ENCODE results near the gene AUTS2.

The AUTS2 gene

DNA sequence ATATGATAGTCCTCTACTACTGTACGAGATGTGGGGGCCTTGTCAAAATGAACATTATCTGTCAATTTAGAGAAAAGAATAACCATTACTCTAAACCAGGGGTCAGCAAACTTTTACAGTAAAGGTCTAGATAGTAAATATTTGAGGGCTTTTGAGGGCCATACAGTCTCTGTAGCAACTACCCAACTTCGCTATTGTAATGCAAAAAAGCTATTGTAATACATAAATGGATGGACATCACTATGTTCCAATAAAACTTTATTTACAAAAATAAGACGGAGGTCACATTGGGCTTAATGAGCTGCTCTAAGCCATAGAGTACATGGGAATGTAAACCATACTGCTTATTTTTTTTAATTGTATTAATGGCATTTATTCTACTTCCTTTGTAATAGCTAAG lies 1055.9 kb downstream of the AUTS2 start:
- in situ Hi-C loops (cut with MboI; ENCODE audit: low sequenced_read_pairs) = no loop called here

DNA sequence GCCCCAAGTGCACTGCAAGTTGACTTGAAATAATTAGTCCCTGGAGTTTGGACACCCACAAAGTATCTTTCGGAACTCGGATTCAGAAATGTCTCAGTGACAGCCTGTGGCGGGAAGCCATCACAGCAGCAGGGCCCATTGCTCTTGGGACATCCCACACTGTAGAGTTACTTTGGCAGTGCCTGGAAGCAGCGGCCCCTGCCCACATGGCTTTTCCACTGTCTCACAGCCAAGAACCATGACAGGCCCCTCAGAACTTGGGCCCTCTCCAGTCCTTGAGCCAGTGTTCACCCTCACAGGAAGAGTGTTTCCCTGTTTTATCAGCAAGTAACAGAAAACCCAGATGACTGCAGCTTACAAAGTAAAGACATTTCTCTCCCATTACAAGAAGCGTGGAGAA lies 1056.7 kb downstream of the AUTS2 start:
- in situ Hi-C loops (cut with MboI; ENCODE audit: low sequenced_read_pairs) = no loop called here

DNA sequence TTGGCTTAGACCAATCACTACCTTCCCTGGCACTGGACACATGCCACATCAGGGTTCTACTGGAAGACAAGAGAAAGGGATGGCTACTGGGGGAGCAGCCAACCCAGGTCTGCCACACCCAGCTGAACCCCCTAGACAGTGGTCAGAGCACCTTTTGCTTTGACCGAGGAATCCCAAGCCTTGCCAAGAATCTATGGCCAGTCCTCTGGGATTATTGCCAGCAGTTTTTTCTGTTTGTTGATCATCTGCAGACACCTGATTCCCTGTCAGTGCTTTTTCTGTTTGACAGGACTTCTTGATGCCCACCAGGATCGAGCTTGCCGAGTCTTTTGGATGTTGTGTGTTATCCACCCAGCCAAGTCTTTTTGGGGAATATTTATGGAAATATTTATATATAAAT lies 1057.4 kb downstream of the AUTS2 start:
- in situ Hi-C loops (cut with MboI; ENCODE audit: low sequenced_read_pairs) = no loop called here

DNA sequence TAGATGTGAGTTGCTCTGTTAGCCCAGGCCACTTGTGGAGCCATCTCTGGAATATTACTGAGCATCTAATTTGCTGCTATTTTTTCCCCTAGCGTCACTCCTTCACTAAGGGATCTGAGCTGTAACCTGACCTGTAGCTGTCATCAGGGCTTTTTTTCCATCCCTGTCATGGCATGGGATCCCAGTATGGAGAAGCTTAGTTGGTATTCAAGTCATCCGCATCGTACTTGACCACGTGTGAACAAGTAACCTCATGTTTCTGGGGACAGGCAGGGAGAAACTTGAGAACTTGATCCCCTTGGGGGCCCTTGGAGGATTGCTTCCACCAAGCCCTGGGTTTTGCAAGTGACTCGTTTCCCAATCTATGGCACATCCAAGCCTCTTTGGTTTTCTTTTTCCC lies 1059.3 kb downstream of the AUTS2 start:
- in situ Hi-C loops (cut with MboI; ENCODE audit: low sequenced_read_pairs) = no loop called here

DNA sequence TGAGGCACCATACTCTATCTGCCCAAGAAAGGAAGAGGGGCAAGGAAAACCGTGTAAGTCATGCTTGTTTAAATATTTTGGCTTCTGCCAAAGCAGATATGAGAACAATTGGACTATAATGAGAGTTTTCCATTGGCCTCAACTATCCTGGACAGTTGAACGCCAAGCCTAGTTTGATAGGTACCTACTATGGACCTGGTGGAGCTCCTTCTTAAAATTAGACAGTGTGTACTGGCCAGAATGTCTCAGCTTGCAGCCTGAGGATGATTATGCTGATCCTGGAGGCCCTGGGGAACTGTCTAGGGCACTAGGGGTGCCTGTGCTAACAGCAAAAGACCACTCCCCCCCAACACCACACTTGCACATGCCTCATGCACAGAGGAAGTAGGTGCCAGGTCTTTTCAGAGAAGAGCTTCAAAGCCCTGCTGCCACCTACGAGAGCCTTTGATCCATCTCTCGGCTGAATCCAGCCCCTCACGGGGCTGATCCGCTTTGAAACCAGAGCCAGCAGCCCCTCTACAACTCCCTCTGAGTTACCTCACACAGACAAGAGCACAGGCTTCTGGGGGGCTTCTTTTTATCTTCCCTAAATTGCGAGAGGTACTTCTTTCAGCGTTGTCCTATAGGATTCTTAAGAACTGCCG lies 1059.8 kb downstream of the AUTS2 start:
- in situ Hi-C loops (cut with MboI; ENCODE audit: low sequenced_read_pairs) = no loop called here

DNA sequence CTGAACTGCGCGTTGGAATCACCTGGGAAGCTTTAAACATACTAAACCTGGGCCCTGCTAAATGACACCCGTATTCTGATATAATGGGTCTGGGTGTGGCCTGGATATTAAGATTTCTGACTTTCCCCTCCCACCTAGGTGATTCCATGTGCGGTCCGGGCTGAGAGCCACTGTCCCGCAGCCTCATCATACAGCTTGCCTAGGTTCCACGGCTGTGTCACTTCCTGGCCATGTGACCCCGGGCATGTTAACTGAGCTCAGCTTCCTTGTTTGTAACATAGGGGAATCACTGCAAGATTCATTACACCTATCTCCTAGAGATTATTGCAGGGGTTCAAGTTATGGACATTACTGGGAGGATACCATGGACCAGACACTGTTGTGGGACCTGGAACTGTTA lies 1061.0 kb downstream of the AUTS2 start:
- in situ Hi-C loops (cut with MboI; ENCODE audit: low sequenced_read_pairs) = no loop called here

DNA sequence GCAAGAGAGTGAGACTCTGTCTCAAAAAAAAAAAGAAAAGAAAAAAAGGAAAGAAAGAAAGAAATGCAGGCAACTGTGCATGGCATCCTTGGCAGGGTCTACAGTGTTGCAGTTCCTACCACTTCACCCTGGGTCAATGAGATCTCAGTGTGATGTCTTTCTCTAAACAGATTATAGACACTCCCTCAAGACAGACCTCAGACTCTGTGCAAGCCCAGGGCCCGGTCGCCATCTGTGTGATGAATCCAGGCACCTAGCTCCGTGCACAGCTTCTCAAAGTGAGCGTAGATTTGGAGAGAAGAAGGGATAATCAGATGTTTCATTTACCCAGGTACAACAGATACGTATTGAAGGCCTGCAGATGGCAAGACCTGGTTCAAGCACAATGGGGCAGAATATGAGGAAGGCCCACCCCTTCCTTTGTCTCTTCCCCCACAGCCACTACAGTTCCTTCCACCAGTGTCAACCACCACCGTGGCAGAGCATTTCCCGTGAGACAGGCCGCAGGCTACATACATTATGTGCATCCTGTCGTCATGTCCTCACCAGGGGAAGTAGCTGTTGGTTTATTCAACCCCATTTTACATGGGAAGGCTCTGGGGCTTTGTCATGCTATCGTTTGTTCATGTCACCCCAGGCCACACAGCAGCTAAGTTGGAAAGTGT lies 1062.0 kb downstream of the AUTS2 start:
- in situ Hi-C loops (cut with MboI; ENCODE audit: low sequenced_read_pairs) = no loop called here

DNA sequence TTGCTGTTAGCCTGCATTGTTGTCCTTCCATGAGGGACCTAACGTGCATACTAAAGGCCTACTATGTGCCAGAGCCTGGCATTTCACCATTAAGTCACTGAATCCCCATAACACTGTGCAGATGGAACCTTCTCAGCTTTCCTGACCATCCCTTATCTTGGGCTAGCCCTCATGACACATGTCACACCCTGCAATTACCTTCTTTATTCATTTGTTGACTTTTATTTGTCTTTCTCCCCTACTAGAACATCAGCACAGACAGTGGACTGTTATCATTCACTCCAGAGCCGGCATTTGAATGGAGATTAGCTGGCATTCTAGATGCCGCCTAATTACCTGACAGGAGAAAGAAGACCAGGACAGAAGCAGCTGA lies 1062.5 kb downstream of the AUTS2 start:
- in situ Hi-C loops (cut with MboI; ENCODE audit: low sequenced_read_pairs) = no loop called here

DNA sequence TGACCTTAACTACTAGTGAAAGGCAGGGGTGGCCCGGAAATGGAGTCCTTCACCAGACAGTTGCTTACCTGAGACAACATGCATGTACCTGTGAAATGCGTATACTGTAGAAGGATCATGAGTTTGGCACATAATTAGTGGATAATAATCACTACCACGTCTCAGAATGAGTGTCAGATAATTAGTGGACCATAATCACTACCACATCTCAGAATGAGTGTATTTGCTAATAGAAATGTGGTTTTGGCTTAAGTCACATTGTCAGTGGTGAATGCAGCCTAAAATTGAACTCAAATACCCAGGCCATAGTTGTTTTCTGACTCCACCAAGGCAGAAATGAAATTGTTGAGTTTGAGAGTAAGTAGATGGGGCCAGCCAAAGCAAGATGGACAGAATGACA lies 1065.4 kb downstream of the AUTS2 start:
- in situ Hi-C loops (cut with MboI; ENCODE audit: low sequenced_read_pairs) = no loop called here

DNA sequence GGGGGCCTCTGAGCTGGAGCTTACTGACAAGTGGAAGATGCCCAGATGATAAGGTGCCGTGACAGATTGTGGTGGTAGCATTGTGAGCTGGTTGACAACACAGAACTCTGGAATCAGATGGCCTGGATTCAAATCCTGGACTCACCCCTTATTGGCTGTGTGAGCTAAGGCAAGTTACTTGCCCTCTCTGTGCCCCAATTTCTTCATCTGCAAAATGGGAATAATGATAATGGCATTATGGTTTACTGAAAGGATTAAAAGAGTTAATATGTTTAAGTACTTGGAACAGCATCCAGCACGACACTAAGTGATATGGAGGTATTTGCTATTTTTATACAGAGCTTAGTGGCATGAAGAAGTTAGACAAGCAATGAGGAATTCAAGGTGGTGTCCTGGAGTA lies 1067.7 kb downstream of the AUTS2 start:
- in situ Hi-C loops (cut with MboI; ENCODE audit: low sequenced_read_pairs) = no loop called here

DNA sequence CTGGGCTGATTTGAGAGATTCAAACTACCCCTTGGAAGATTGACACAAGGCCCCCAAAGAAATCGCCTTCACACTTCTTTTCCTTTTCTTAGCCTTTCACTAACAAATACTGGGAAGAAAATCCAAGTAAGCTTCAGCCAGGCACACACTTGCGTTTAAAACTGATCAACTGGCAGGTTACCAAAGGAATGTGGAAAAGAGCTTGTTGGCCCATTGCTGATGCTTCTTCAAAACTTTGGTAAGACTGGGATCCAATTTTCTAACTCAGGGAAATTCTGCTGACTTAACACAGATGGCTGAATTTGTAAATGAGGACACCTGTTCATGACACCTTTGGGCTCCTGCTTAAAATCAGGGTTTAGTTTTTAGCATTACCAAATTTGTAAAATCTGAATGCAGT lies 1069.1 kb downstream of the AUTS2 start:
- in situ Hi-C loops (cut with MboI; ENCODE audit: low sequenced_read_pairs) = no loop called here

DNA sequence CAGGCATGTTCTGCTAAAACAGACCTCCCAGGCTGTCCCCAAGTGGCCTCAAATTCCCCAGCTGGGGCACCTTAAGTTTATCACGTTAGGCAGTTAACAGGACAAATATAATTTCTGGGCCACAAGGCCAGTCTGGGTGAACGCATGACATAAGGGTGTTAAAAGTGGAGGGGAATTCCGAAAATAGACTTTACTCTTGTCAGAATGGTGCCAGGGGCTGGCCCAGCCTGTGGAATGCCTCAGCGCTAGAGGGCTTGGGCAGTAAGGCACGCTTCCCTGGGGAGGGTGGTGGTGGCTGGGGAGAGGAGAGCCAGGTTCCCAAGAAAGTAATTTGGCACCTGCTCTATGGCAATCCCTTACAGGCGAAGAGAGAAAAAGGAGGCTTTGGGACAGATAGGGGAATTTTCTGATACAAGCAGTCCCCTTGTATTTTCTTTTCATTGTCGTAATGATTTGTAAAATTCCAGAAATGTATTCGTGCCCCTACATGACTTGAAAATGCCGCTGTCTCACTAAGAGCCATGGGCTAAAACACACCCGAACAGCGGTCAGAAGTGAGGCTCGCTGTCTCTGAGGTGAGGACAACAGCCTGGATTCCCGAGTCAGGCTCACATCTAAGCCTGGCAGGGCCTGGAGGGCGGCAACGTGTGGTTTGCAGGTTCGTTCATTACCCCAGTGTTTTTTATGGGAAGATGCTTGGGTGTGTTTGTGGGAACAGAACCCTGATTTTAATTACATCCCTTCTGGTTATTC lies 1070.5 kb downstream of the AUTS2 start:
- in situ Hi-C loops (cut with MboI; ENCODE audit: low sequenced_read_pairs) = no loop called here

DNA sequence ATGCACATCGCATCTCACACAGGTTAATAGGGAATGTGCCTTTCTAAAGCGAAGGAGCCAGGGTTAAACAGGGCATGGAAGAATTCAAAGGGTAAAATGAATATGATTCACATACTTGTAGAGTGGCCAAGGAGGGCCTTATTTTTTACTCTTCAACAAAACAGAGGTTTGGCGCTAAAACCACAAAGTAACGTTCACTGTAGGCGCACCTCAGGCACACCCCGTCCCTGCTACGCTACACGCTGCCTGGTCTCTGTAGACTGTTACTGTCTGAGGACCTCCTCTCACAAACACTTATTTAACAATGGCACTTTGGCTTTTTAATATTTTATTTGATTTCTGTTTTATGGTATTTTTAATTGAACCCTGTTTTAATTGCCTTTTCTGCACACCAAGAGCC lies 1071.6 kb downstream of the AUTS2 start:
- in situ Hi-C loops (cut with MboI; ENCODE audit: low sequenced_read_pairs) = no loop called here

DNA sequence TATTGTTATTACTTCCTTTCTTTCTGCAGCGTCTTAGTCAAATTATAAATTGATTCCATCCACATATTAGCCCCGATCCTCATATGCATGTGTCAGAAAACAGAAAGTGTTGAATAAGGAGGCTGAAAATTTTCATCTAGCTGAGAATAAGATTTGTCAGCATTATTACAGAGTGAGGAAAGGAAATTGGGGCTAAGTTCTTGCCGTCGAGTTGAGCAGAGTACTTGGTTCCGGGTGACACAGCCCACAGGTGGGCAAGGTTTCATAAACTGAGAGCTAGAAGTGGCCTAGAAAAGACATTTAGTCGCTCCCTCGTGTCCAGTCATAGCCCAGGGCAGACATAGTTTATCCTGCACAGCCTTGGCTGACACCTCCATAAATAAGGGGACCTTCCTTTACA lies 1072.0 kb downstream of the AUTS2 start:
- in situ Hi-C loops (cut with MboI; ENCODE audit: low sequenced_read_pairs) = no loop called here

DNA sequence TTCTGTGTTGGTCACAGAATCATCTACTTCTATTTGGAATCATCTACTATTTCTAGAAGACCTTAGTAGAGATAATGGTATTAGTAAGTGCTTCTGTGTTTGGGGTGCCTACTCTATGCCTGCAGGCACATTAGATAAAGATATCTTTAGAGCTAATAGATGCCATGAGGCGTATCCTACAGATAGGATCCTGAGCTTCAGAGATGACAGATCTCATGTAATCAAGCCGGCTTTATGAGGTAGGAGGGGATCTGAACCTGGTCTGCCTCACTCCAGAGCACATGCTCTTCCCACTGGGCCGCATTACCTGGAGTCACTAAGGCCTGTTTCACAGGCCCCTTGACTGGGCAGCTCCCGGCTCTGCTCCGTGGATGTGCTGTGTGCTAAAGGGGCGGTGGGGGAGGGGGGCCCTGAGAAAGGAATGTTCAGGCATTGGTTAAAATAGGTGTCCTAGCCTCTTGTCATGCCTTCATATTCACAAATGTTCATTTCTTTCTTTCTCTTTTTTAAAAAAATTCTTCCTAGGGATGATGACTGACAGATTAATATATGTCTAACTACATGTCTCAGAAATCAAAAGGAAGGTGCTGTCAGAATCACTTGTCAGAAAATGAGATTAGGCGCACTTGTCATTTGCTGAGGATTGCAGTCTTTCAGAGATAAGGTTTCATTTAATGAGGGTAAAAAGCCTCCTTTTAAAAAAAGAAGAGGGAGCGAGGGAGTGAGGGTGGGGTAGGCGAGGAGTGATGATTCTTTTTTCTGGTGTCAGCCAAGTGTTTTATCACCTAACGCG lies 1075.7 kb downstream of the AUTS2 start:
- in situ Hi-C loops (cut with MboI; ENCODE audit: low sequenced_read_pairs) = no loop called here

DNA sequence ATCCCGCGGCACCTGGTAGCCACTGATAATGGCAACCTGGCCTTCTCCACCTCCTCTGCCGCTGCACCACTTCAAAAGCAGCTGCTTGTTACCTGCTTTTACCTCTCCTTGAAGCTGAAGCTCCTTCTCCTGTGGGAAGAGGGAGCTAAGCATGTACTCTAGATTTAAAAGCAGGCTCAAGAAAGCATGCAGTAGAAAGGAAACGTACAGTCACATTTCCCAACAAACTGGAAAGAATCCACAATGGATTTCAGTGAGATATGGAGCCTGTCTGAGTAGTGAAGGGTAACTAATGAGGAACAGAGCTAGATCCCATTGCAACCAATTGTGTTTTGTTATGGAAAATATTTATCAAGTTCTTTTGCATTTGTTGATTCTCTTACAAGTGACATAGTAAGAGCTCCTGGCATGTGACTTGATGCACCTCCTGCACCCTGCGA lies 1076.3 kb downstream of the AUTS2 start:
- in situ Hi-C loops (cut with MboI; ENCODE audit: low sequenced_read_pairs) = no loop called here

DNA sequence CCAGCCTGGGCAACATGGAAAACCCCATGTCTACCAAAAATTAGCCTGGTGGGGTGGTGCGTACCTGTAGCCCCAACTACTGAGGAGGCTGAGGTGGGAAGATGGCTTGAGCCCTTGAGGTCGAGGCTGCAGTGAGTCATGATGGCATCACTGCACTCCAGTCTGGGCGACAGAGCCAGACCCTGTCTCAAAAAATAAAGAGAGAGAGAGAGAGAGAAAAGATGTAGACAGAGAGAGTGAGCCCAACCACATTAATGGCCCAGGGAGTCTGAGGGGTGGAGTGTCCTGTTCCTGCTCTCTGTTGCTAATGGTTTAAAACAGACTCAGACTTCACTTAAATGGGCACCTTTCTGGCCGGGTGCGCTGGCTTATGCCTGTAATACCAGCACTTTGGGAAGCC lies 1078.0 kb downstream of the AUTS2 start:
- in situ Hi-C loops (cut with MboI; ENCODE audit: low sequenced_read_pairs) = no loop called here

DNA sequence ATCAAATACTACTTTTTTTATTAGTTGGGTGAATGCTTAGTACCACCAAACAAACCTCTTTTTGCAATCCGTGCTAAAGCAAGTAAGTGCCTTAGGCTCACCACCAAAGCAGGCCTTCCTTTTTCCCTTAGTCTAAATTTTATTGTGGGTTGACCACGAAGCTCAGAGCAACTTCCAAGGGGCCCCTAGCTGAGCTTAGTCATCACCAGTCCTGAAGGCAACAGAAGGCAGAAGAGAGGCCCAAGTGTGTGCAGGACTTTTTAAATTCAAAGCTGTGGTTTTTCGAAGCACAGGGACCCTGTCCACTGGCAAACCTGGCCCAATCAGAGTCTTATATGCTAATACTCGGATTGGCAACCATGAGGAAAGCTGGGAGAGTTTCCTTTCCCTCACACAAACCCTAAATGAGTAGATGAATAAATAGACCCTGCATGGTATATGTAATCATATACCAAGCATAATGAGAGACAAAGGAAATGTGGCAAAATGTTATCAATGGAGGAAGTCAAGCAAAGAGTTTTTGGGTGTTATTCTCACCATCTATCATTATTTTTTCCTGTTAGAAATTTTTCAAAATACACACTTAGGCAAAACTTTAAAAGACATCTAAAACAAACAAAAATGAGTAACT lies 1080.5 kb downstream of the AUTS2 start:
- in situ Hi-C loops (cut with MboI; ENCODE audit: low sequenced_read_pairs) = no loop called here

DNA sequence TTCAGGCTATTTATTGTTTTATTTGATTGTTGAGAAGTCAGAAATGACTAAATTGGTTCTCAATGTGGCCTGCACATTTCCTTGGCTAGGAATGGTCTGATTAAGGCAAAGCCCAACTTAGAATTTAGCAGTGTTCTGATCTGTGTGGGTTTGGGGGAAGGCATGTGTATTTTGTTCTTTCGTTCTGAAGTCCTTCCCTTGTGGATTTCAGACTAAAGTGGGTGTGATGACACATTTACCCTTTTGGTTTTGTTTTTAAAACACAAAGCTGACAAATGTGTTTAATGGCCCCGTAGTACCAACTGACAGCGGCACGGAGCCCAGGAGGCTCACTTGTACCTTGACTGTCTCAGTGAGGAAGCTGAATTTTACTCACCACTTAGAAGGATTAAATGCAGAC lies 1081.4 kb downstream of the AUTS2 start:
- in situ Hi-C loops (cut with MboI; ENCODE audit: low sequenced_read_pairs) = no loop called here

DNA sequence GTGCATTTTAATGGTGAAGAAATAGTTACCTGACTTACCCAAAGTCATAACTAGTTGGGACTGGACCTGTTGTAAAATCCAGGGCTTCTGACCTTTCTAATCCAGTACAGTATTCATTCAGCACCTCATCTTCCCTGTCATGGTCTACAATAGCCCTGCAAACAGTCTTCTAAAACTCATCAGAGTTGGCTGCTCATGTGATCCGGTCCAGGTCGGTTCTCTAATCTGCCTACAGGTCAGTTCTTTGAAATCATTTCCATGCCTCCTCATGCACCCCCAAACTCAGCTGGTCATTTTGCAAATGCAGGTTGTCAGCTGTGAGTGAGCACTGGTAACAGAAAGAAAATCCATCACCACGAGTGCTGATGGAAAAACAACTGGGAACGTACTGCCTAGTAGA lies 1082.0 kb downstream of the AUTS2 start:
- in situ Hi-C loops (cut with MboI; ENCODE audit: low sequenced_read_pairs) = no loop called here

Measured in HL-60/S4 treated with retinoic acid at 250 ng/mL for 4 days and 3 days (cell line).